RWPE1 (cell line): ENCODE measurements around the gene NAP1L1.

Experiments used
- CTCF ChIA-PET: fragments of 350-600 bp; sonication (Branson Sonifier 250); formaldehyde crosslinking; extraction: SDS; loops from one replicate; lab custom pipeline; 2021; lab: Yijun Ruan, JAX
- POLR2A ChIA-PET: fragments of 400-600 bp; formaldehyde crosslinking; extraction: SDS; loops from one replicate; lab custom pipeline; 2020; ENCODE audit warnings: antibody characterized with exemption; ENCODE audit not compliant: low non-redundant PET; lab: Yijun Ruan, JAX
- DNase-seq: peaks from one replicate; pipeline ENCODE4 v3.0.0; 2012; ENCODE audit warnings: low spot score
- H3K27ac ChIP-seq: fragments of 450-650 bp; 2 replicates; pipeline ENCODE4 v1.5.1; 2017
- CTCF ChIP-seq: fragments of 450-650 bp; conservative IDR thresholded peaks from 2 replicates; pipeline ENCODE4 v1.5.1; 2017; ENCODE audit warnings: low read depth, mild to moderate bottlenecking

NAP1L1 gene

DNA sequence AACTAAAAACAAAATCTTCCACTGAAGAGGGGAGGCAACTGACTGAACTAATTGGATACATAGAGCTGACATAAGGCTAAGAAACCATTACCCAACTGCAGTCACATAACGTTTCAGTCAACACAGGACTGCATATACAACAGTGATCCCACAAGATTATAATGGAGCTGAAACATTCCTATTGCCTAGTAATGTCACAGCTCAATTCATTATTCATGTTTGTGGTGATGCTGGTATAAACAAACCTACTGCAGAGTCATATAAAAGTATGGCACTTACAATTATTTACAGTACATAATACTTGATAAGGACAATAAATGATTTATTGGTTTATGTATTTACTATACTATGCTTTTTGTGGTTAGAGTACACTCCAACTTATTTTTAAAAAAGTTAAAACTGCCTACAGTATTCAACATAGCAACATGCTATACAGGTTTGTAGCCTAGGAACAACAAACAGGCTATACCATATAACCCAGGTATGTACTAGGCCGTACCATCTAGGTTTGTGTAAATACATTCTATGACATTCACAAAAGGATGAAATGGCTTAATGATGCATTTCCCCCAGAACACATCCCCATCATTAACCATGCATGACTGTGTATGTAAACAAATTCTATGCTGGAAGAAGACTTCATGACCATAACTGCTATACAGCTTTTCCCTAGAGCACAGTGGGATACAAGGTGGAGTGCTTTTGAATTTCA, 4.3 kb downstream of the NAP1L1 start:
- no peak overlapping the region for H3K27ac ChIP-seq
- ChIA-PET POLR2A (no interaction called here), CTCF (interaction anchor here (1.0 kb wide), 1 partner anchor 268 kb away, joined by 3 read pairs; the partner anchor contains the start of gene BBS10)
- no peak for TF ChIP-seq CTCF
- DNase-seq, result no peak

DNA sequence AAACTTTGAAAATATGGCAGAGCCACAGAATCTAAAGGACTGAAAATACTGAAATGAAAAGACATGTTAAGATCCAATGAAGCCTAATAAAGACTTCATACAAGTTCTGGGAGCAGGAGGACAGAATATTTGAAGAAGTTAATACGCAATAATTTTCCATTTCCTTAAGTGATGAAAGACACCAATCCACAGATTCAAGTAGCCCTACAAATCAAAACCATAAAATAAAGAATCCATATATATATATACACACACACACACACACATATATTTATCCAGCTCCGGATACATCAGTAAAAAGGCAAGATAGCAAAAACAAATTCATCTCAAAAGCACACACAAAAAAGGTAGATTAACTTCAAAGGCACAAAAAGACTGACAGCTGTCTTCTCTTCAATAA, 5.7 kb downstream of the NAP1L1 start:
- no peak for TF ChIP-seq CTCF
- CTCF ChIA-PET, result interaction anchor here (0.6 to 1.1 kb wide), 2 partner anchors 17 to 377 kb away, joined by 3 to 6 read pairs; no protein-coding TSS in a partner anchor
- POLR2A ChIA-PET, result no interaction called here
- no peak for DNase-seq
- no peak overlapping the region for H3K27ac ChIP-seq

- TF ChIP-seq CTCF, result no peak
- ChIA-PET POLR2A (no interaction called here), CTCF (no interaction called here)
- H3K27ac ChIP-seq, result 0 out of 2 replicates have a peak overlapping the region, but pooled peaks have one; percentile 30
- DNase-seq, result no peak
These were observed 9.0 kb downstream of the NAP1L1 start for GRCh38 chr12:76075448-76075847.

DNA sequence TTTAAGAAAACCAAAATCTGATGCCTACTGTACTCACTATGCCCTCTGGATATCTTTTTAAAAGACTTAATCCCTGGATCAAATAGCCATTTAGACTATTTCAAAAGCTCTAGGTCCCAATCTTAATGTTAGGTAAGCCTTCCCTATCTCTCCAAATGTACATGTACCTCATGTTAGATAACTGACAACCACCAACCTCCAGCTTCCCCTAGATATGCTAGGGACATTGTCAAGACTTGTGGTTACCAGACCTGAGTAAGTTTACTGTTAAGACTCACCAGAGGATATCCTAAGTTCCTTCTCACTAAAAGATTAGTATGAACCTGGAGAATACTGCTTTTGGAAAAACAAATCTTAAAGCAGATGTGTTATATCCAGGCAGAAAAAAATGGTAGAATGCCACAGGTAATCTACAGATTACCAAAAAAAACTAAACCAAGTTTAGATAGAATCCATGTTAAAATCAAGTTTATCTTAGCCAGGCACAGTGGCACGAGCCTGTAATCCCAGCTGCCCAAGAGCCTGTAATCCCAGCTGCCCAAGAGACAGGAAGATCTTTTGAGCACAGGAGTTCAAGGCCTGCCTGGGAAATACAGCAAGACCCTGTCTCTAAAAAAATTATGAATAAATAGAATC, 9.7 kb downstream of the NAP1L1 start:
- H3K27ac ChIP-seq, result no peak overlapping the region
- ChIA-PET CTCF (no interaction called here), POLR2A (no interaction called here)
- no peak for TF ChIP-seq CTCF
- no peak for DNase-seq

GRCh38 chr12:76073561-76073960, 10.9 kb downstream of the NAP1L1 start:
- ChIA-PET POLR2A (interaction anchor here (0.6 to 0.7 kb wide), 2 partner anchors 10 to 261 kb away, joined by 4 read pairs; no protein-coding TSS in a partner anchor), CTCF (no interaction called here)
- DNase-seq, result no peak
- H3K27ac ChIP-seq, result no peak overlapping the region
- no peak for TF ChIP-seq CTCF

DNA sequence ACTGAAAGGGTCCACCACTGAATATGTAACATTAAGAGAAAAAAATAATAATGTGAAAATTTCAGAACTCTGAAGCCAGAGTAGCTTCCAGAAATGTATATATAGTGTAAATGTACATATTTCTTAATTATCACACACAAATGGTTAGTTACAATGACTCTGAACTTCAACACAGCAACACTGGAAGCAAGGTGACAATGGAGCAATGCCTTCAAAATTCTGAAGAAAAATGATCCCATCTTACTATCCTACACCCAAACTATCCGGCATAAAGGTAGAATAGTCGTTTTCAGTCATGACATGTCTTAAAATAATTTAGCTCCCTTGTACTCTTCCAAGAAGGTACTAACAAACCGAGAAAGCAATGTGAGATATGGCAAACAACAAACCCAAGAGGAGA, 11.9 kb downstream of the NAP1L1 start:
- ChIA-PET POLR2A (no interaction called here), CTCF (interaction anchor here (0.6 to 0.7 kb wide), 2 partner anchors 265 to 384 kb away, joined by 3 read pairs; no protein-coding TSS in a partner anchor)
- no peak for DNase-seq
- no peak overlapping the region for H3K27ac ChIP-seq
- TF ChIP-seq CTCF, result no peak
